GM18868 (cell line): ENCODE measurements around the gene PLXNB2.
"Not testable (repeated sequence)": the region's sequence is repeated elsewhere in the genome, so short reads cannot be mapped to it uniquely, and the experiment has no call there.

Experiments used
- ATAC-seq: cut with Tn5 transposase; IDR thresholded peaks from one replicate; pipeline ENCODE4 v1.9.1; 2021; ENCODE audit warnings: mild to moderate bottlenecking, moderate library complexity; ENCODE audit not compliant: unreplicated experiment

The PLXNB2 gene

GRCh38 chr22:50282361-50283155, 24.9 kb downstream of the PLXNB2 start:
- no peak for ATAC-seq

GRCh38 chr22:50281957-50282356, 25.5 kb downstream of the PLXNB2 start:
- no peak for ATAC-seq

GRCh38 chr22:50281384-50281760, 26.1 kb downstream of the PLXNB2 start:
- ATAC-seq, result no peak

GRCh38 chr22:50280708-50281383, 26.6 kb downstream of the PLXNB2 start:
- no peak for ATAC-seq

GRCh38 chr22:50280022-50280707, 27.3 kb downstream of the PLXNB2 start:
- no peak for ATAC-seq

- ATAC-seq, result no peak
Measured at GRCh38 chr22:50278956-50279619, 28.4 kb downstream of the PLXNB2 start.

- no peak for ATAC-seq
Measured at GRCh38 chr22:50278461-50278860, 29.0 kb downstream of the PLXNB2 start.

GRCh38 chr22:50277761-50278160, 29.7 kb downstream of the PLXNB2 start:
- no peak for ATAC-seq

- peak; percentile 60 for ATAC-seq
Measured at GRCh38 chr22:50276143-50276542, 31.3 kb downstream of the PLXNB2 start.

- ATAC-seq, result no peak
Measured at GRCh38 chr22:50275181-50276055, 32.0 kb downstream of the PLXNB2 start.

- no peak for ATAC-seq
Measured at GRCh38 chr22:50274771-50275170, 32.7 kb downstream of the PLXNB2 start.

- no peak for ATAC-seq
Measured at GRCh38 chr22:50274311-50274710, 33.1 kb downstream of the PLXNB2 start.

- not testable (repeated sequence) for ATAC-seq
Measured at GRCh38 chr22:50273781-50274180, 33.7 kb downstream of the PLXNB2 start.

GRCh38 chr22:50273352-50273751, 34.1 kb downstream of the PLXNB2 start:
- not testable (repeated sequence) for ATAC-seq

- no peak for ATAC-seq
Measured at GRCh38 chr22:50272044-50272802, 35.2 kb downstream of the PLXNB2 start.

GRCh38 chr22:50271519-50271970, 35.9 kb downstream of the PLXNB2 start:
- no peak for ATAC-seq

- ATAC-seq, result peak; percentile 29
Measured at GRCh38 chr22:50270666-50271394, 36.6 kb downstream of the PLXNB2 start.

GRCh38 chr22:50269970-50270665, 37.3 kb downstream of the PLXNB2 start, which contains the start of gene MAPK11:
Gene MAPK11, minus strand, starts transcription at chr22:50270380. Its CDS starts 88 bp downstream, at chr22:50270292.
- ATAC-seq, result peak; percentile 58
